OCI-LY1 (cell line): Measurements from ENCODE around the gene BCHE.

ENCODE experiments used
- H2AFZ ChIP-seq: fragments of 200-600 bp; sonication (generic), shearing (Covaris generic); 2 replicates; pipeline ENCODE4 v1.6.0; 2014; ENCODE audit warnings: antibody characterized with exemption, mild to moderate bottlenecking, low read length
- H3F3A ChIP-seq: fragments of 200-600 bp; sonication (generic), shearing (Covaris generic); 2 replicates; pipeline ENCODE4 v1.6.0; 2014; ENCODE audit warnings: mild to moderate bottlenecking, antibody characterized with exemption, low read length, moderate library complexity; ENCODE audit not compliant: insufficient read depth
- H3K27ac ChIP-seq: fragments of 200-600 bp; sonication (generic); 2 replicates; pipeline ENCODE4 v1.5.1; 2014; ENCODE audit warnings: low read length, mixed run types, mild to moderate bottlenecking, low read depth; ENCODE audit not compliant: poor library complexity, severe bottlenecking
- H3K27me3 ChIP-seq: fragments of 200-600 bp; sonication (generic); 2 replicates; pipeline ENCODE4 v1.6.0; 2014; ENCODE audit warnings: antibody characterized with exemption, mild to moderate bottlenecking, low read length, moderate library complexity; ENCODE audit not compliant: insufficient read depth
- H3K36me3 ChIP-seq: fragments of 200-600 bp; sonication (generic); 2 replicates; pipeline ENCODE4 v1.6.1; 2014; ENCODE audit warnings: mild to moderate bottlenecking, antibody characterized with exemption, low read length, moderate library complexity, mixed read lengths; ENCODE audit not compliant: insufficient read depth
- H3K4me1 ChIP-seq: fragments of 200-600 bp; sonication (generic); 2 replicates; pipeline ENCODE4 v1.5.1; 2014; ENCODE audit warnings: mild to moderate bottlenecking, low read length, moderate library complexity; ENCODE audit not compliant: insufficient read depth, severe bottlenecking
- H3K4me2 ChIP-seq: fragments of 200-600 bp; sonication (generic), shearing (Covaris generic); 2 replicates; pipeline ENCODE4 v1.6.1; 2014; ENCODE audit warnings: low read length
- H3K4me3 ChIP-seq: fragments of 200-600 bp; sonication (generic); 2 replicates; pipeline ENCODE4 v1.5.1; 2014; ENCODE audit warnings: low read length, low read depth, mild to moderate bottlenecking, mixed read lengths; ENCODE audit not compliant: poor library complexity, severe bottlenecking
- H3K79me2 ChIP-seq: fragments of 200-600 bp; shearing (Covaris generic); 2 replicates; pipeline ENCODE4 v1.6.1; 2016; ENCODE audit warnings: mixed run types, low read length, mixed read lengths; ENCODE audit not compliant: insufficient read depth
- H3K9ac ChIP-seq: fragments of 200-600 bp; sonication (generic), shearing (Covaris generic); 2 replicates; pipeline ENCODE4 v1.6.1; 2014; ENCODE audit warnings: mild to moderate bottlenecking, low read length, mixed read lengths
- H3K9me2 ChIP-seq: fragments of 200-600 bp; sonication (generic), shearing (Covaris generic); 2 replicates; pipeline ENCODE4 v1.6.1; 2014; ENCODE audit warnings: low read depth, mild to moderate bottlenecking, low read length, mixed read lengths
- H3K9me3 ChIP-seq: fragments of 200-600 bp; shearing (Covaris generic); 2 replicates; pipeline ENCODE4 v1.6.1; 2014; ENCODE audit warnings: low read length, mixed read lengths
- H4K20me1 ChIP-seq: fragments of 200-600 bp; sonication (generic), shearing (Covaris generic); 2 replicates; pipeline ENCODE4 v1.6.0; 2016; ENCODE audit warnings: mild to moderate bottlenecking, low read length; ENCODE audit not compliant: insufficient read depth
- CTCF ChIP-seq: fragments of 200-600 bp; sonication (generic), shearing (Covaris generic); IDR thresholded peaks from 2 replicates; pipeline ENCODE4 v1.5.1; 2017; ENCODE audit warnings: mild to moderate bottlenecking, antibody characterized with exemption, low read length, moderate library complexity, mixed read lengths
- EZH2 ChIP-seq: fragments of 200-600 bp; sonication (generic), shearing (Covaris generic); IDR thresholded peaks from 2 replicates; pipeline ENCODE4 v1.8.0; 2017; ENCODE audit warnings: borderline replicate concordance, mixed run types, mild to moderate bottlenecking, antibody characterized with exemption, low read length, moderate library complexity, mixed read lengths

BCHE gene

GRCh38 chr3:165797551-165797950 is 39.7 kb downstream of the BCHE start:
- H2AFZ ChIP-seq: no peak overlapping the region
- H4K20me1 ChIP-seq: no peaks in the 10 kb centered on the region
- H3K4me2 ChIP-seq: no peak overlapping the region
- no peaks in the 10 kb centered on the region for H3F3A ChIP-seq
- no peak overlapping the region for H3K4me3 ChIP-seq
- H3K9ac ChIP-seq: no peak overlapping the region
- no peaks in the 10 kb centered on the region; the same call in 1 of the 2 replicates for H3K9me2 ChIP-seq
- H3K27ac ChIP-seq: no peak overlapping the region
- no peaks in the 10 kb centered on the region for H3K79me2 ChIP-seq
- H3K9me3 ChIP-seq: no peaks in the 10 kb centered on the region
- H3K27me3 ChIP-seq: no peaks in the 10 kb centered on the region
- H3K36me3 ChIP-seq: no peaks in the 10 kb centered on the region
- no peaks in the 10 kb centered on the region for H3K4me1 ChIP-seq
- TF ChIP-seq EZH2 (no peak), CTCF (no peak)

GRCh38 chr3:165796701-165797100 is 40.5 kb downstream of the BCHE start:
- H2AFZ ChIP-seq: no peak overlapping the region
- H3K27ac ChIP-seq: no peak overlapping the region
- H3F3A ChIP-seq: no peaks in the 10 kb centered on the region
- H3K9me2 ChIP-seq: no peaks in the 10 kb centered on the region; the same call in 1 of the 2 replicates
- H3K9ac ChIP-seq: no peak overlapping the region
- H3K27me3 ChIP-seq: no peaks in the 10 kb centered on the region
- H3K4me3 ChIP-seq: no peak overlapping the region
- no peak overlapping the region for H3K4me2 ChIP-seq
- TF ChIP-seq CTCF (no peak), EZH2 (no peak)
- H3K9me3 ChIP-seq: no peaks in the 10 kb centered on the region
- H4K20me1 ChIP-seq: no peaks in the 10 kb centered on the region
- no peaks in the 10 kb centered on the region for H3K4me1 ChIP-seq
- no peaks in the 10 kb centered on the region for H3K36me3 ChIP-seq
- no peaks in the 10 kb centered on the region for H3K79me2 ChIP-seq

- Histone ChIP-seq H3K4me1 (no peaks in the 10 kb centered on the region), H3K9ac (no peak overlapping the region), H4K20me1 (no peaks in the 10 kb centered on the region), H3K27me3 (no peaks in the 10 kb centered on the region), H3K27ac (no peak overlapping the region), H3F3A (no peaks in the 10 kb centered on the region), H3K36me3 (no peaks in the 10 kb centered on the region), H3K4me3 (no peak overlapping the region), H2AFZ (no peak overlapping the region), H3K4me2 (no peak overlapping the region), H3K79me2 (no peaks in the 10 kb centered on the region), H3K9me3 (no peaks in the 10 kb centered on the region), H3K9me2 (no peaks in the 10 kb centered on the region)
- TF ChIP-seq EZH2 (no peak), CTCF (no peak)
Measured at GRCh38 chr3:165788531-165788930, 48.7 kb downstream of the BCHE start.
